LoVo (cell line): ENCODE measurements around the gene TRPM3.

Source experiments
- DNase-seq: peaks from one replicate; pipeline ENCODE4 v3.0.0-alpha.2; 2016; ENCODE audit warnings: low spot score

Gene TRPM3

GRCh38 chr9:70552561-70552960, 568.9 kb downstream of the TRPM3 start:
- no peak for DNase-seq

GRCh38 chr9:70551801-70552200, 569.6 kb downstream of the TRPM3 start:
- no peak for DNase-seq

GRCh38 chr9:70551396-70551795, 570.0 kb downstream of the TRPM3 start:
- no peak for DNase-seq

- DNase-seq, result no peak
Measured at GRCh38 chr9:70549926-70550325, 571.5 kb downstream of the TRPM3 start.

GRCh38 chr9:70542311-70542931, 579.0 kb downstream of the TRPM3 start:
- DNase-seq, result no peak

GRCh38 chr9:70540016-70540415, 581.4 kb downstream of the TRPM3 start:
- no peak for DNase-seq

GRCh38 chr9:70539526-70539925, 581.9 kb downstream of the TRPM3 start:
- no peak for DNase-seq

GRCh38 chr9:70539001-70539400, 582.4 kb downstream of the TRPM3 start:
- no peak for DNase-seq

- no peak for DNase-seq
Measured at GRCh38 chr9:70537084-70537483, 584.3 kb downstream of the TRPM3 start.

- no peak for DNase-seq
Measured at GRCh38 chr9:70535546-70536323, 585.7 kb downstream of the TRPM3 start.

GRCh38 chr9:70534471-70534870, 587.0 kb downstream of the TRPM3 start:
- no peak for DNase-seq

GRCh38 chr9:70534061-70534460, 587.4 kb downstream of the TRPM3 start:
- no peak for DNase-seq

- no peak for DNase-seq
Measured at GRCh38 chr9:70533492-70533891, 587.9 kb downstream of the TRPM3 start.

- no peak for DNase-seq
Measured at GRCh38 chr9:70532716-70533115, 588.7 kb downstream of the TRPM3 start.

- DNase-seq, result no peak
Measured at GRCh38 chr9:70531311-70531710, 590.1 kb downstream of the TRPM3 start.

- DNase-seq, result no peak
Measured at GRCh38 chr9:70530716-70531115, 590.7 kb downstream of the TRPM3 start.

GRCh38 chr9:70529833-70530232, 591.6 kb downstream of the TRPM3 start:
- DNase-seq, result no peak

- no peak for DNase-seq
Measured at GRCh38 chr9:70529377-70529776, 592.0 kb downstream of the TRPM3 start.

GRCh38 chr9:70526902-70527301, 594.5 kb downstream of the TRPM3 start:
- DNase-seq, result no peak

GRCh38 chr9:70525519-70525918, 595.9 kb downstream of the TRPM3 start:
- DNase-seq, result no peak

- no peak for DNase-seq
Measured at GRCh38 chr9:70519912-70520724, 601.3 kb downstream of the TRPM3 start.

GRCh38 chr9:70517926-70518610, 603.4 kb downstream of the TRPM3 start:
- DNase-seq, result no peak
